Right cardiac atrium (tissue), 5 donors: ENCODE results near the gene ACY1. TPM values are rescaled to one million over a fixed set of nuclear protein-coding genes. Genes with fewer than 3 reads are reported as not detected.
"Not testable (repeated sequence)": the region's sequence is repeated elsewhere in the genome, so short reads cannot be mapped to it uniquely, and the experiment has no call there.

Experiments
- ATAC-seq, 2 donors: fragments of 200-7000 bp; cut with Tn5 transposase; one replicate each; pipeline versions ENCODE4 v1.8.0 to v1.9.1; 2020; ENCODE audit warnings: moderate library complexity in 2 of 2, mild to moderate bottlenecking in 1 of 2
- DNase-seq, 3 donors: peaks; one replicate each; pipeline ENCODE4 v3.0.0-alpha.2; 2020
- H3K27ac ChIP-seq: one replicate; pipeline ENCODE4 v1.5.1; 2013; ENCODE audit warnings: mild to moderate bottlenecking, low read length, control low read depth, moderate library complexity
- H3K27me3 ChIP-seq: one replicate; pipeline ENCODE4 v1.6.1; 2013; ENCODE audit not compliant: control insufficient read depth, insufficient read depth
- H3K4me1 ChIP-seq: one replicate; pipeline ENCODE4 v1.6.1; 2013; ENCODE audit warnings: low read length; ENCODE audit not compliant: control insufficient read depth, insufficient read depth
- H3K4me3 ChIP-seq: one replicate; pipeline ENCODE4 v1.5.1; 2013; ENCODE audit warnings: low read length, control low read depth
- H3K9me3 ChIP-seq: one replicate; pipeline ENCODE4 v1.6.1; 2013; ENCODE audit warnings: low read length; ENCODE audit not compliant: control insufficient read depth
- WGBS: extraction: QIAGEN DNeasy Blood & Tissue Kit; methylation state at CpG from one replicate; pipeline ENCODE4 v1.1.7; 2013; 5-methylcytosine and 5-hydroxymethylcytosine counted together
- intact Hi-C, 4 donors: fragments of 100-400 bp; cut with DNase I; formaldehyde crosslinking; loops; one replicate each; pipeline versions ENCODE4 v1.11.0 to v1.14.0; 2022 to 2023
- polyA plus RNA-seq: library from polyadenylated mRNA; stranded (reverse); fragments of 200-250 nt; gene quantifications from one replicate; pipeline ENCODE4 v1.2.3, GENCODE V29; 2013
- total RNA-seq, 4 donors: library from RNA; stranded (reverse); fragmentation: NEBNext Ultra II Directional; extraction: Animal tissue kit (Norgen Biotek cat#: 25700); gene quantifications; one replicate each; pipeline ENCODE4 v1.2.1, GENCODE V29; 2021
- donor health status: healthy with polysubstance abuse.
- donor health status: DM: no; HTN: yes; CAD: no.
- donor health status: DM: no; HTN: no; CAD: no.
- donor health status: DM: no; HTN: yes; CAD: no; lungs with severe emphysema.
- donor health status: DM: yes; HTN: yes; CAD: no.

Gene ACY1
- total and polyA plus RNA-seq, 5 donors, result 18.4 to 27.2 (median 19.6) TPM

GRCh38 chr3:51988286-51989146, 5.2 kb downstream of the ACY1 start:
- ATAC-seq, result no peak
- H3K9me3 ChIP-seq, result no peaks in the 10 kb centered on the region
- intact Hi-C loops, result no loop called here
- H3K27ac ChIP-seq, result no peak overlapping the region
- H3K4me3 ChIP-seq, result no peak overlapping the region
- H3K27me3 ChIP-seq, result no peaks in the 10 kb centered on the region
- H3K4me1 ChIP-seq, result peaks cover 3% of the 10 kb centered on the region
- DNase-seq, result peak in 1 of 3 donors; percentile 42
- 78% methylated on average over 15 of the region's 15 CpGs for WGBS

GRCh38 chr3:51990501-51990971, 7.2 kb downstream of the ACY1 start:
- H3K9me3 ChIP-seq, ATAC-seq, H3K27ac ChIP-seq, H3K4me3 ChIP-seq, H3K27me3 ChIP-seq, intact Hi-C loops, DNase-seq: not testable (repeated sequence)
- H3K4me1 ChIP-seq, result peaks cover 11% of the 10 kb centered on the region
- WGBS, result 74% methylated on average over 38 of the region's 38 CpGs

DNA sequence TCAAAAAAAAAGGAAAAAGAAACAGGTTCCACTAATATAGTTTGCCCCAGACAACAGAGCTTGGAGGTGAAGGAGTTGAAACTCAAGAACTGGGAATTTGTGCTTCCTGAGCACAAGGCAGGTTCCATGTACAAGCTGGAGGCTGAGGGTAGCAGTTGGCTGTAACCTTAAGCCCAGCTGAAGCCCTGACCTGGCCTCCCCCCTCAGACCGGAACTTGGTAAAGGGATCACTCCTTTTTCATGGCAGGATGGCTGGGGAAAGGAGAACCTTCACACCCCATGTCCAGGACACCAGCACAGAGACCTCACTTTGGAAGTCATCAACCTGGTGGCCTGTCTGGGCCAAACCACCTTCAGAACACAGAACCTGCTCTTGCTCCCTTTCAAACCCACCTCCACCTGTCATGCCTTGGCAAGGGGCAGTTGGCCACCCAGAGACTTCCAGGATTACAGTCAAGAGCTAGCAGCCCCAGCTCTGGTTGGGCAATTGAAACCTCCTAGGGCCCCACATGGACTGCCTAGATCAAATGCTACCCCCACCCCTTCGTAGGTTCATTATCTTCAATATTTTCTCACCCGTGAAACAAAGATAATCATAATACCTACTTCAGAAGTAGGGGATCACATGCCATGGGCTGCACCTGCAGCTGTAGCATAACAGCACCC, 8.8 kb downstream of the ACY1 start:
- intact Hi-C loops, result no loop called here
- 71% methylated on average over 3 of the region's 3 CpGs for WGBS
- Histone ChIP-seq H3K4me3 (no peak overlapping the region), H3K9me3 (no peaks in the 10 kb centered on the region), H3K27me3 (no peaks in the 10 kb centered on the region), H3K27ac (no peak overlapping the region), H3K4me1 (peaks cover 11% of the 10 kb centered on the region)
- no peak for ATAC-seq
- no peak for DNase-seq

- ATAC-seq, H3K27me3 ChIP-seq, DNase-seq, H3K27ac ChIP-seq, H3K9me3 ChIP-seq, H3K4me3 ChIP-seq, intact Hi-C loops: not testable (repeated sequence)
- peaks cover 11% of the 10 kb centered on the region for H3K4me1 ChIP-seq
- 82% methylated on average over 10 of the region's 13 CpGs for WGBS
These were observed 10.3 kb downstream of the ACY1 start for GRCh38 chr3:51993657-51994056.

GRCh38 chr3:51994530-51994929, 11.2 kb downstream of the ACY1 start:
- H3K4me3 ChIP-seq, result no peak overlapping the region
- DNase-seq (peak in 1 of 3 donors; percentile 3), ATAC-seq (peak in 1 of 2 donors; percentile 2)
- WGBS, result 76% methylated on average over 2 of the region's 2 CpGs
- peaks cover 9% of the 10 kb centered on the region for H3K4me1 ChIP-seq
- no peaks in the 10 kb centered on the region for H3K27me3 ChIP-seq
- H3K9me3 ChIP-seq, result no peaks in the 10 kb centered on the region
- intact Hi-C loops, result no loop called here
- no peak overlapping the region for H3K27ac ChIP-seq

DNA sequence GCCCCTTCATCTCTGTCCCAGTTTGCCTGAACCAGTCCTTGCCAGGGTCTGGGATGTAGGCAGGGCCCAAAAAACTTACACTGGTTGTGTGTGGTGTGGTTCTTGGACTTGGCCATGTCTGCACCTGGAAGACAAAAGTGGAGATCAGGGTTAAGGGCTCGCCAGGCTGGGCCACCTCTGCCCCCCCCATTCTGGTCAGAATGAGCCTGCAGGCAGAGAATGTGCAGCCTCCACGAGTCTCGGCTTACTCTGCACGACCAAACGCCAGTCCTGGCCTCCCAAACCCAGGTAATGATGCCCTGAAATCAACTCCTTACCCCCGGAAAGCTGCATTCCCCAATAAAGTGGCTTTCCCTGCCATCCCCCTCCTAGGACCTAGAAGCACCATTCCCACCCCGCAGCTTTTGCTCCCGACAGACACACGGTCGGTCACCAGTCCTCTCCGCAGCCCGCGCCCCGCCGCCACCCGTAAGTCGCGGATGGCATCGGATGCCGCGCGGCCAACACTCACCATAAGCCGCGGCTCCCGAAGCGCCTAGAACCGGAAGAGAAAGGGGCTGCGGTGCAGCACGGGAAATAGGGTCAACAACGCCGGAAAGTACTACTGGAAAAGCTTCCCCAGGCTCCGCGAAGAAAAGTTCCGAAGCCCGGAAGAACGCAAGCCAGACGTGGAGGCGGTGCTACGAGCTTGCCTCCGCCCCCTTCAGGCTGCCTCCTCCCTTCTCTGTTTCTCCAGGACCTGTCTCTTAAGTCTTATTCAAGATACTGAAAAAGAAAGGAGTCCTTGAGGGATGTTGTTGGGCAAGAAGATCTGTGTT, 12.2 kb downstream of the ACY1 start, which contains the start of gene RPL29:
RPL29 (minus strand) TSS at position 550 of the 818 bp plus-strand sequence; CDS start at position 116, 434 bp downstream.
- DNase-seq (peak; percentile 90 to 96 (median 95)), ATAC-seq (peak; percentile 89 to 93)
- intact Hi-C loops, result no loop called here
- Histone ChIP-seq H3K4me3 (peak within 1 kb of the TSS; percentile 52), H3K27ac (peak within 1 kb of the TSS; percentile 51), H3K4me1 (peaks cover 8% of the 10 kb centered on the region), H3K9me3 (no peaks in the 10 kb centered on the region), H3K27me3 (no peaks in the 10 kb centered on the region)
- under 1% methylated on average over 40 of the region's 40 CpGs for WGBS

DNA sequence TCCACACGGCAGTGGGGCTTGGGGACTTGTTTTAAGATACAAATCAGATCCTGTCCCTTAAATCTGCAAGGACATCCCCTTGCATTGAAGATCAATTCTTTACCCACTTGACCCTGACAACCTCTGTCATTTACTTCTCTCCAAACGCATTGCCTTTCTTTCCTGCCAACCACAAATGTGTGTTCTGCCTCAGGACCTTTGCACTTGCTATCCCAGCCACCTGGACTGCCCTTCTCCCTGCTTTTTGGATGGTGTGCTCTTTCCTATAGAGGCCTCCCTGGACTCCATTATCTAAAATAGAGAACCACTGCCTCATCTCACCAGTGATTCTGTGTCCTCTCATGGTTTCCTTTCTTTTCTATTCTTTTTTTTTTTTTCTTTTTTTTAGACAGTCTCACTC, 13.8 kb downstream of the ACY1 start:
- ATAC-seq (no peak), DNase-seq (no peak)
- H3K4me1 ChIP-seq, result peaks cover 8% of the 10 kb centered on the region
- no peaks in the 10 kb centered on the region for H3K27me3 ChIP-seq
- no peak overlapping the region for H3K4me3 ChIP-seq
- no peaks in the 10 kb centered on the region for H3K9me3 ChIP-seq
- 55% methylated on average over 2 of the region's 2 CpGs for WGBS
- intact Hi-C loops, result no loop called here
- no peak overlapping the region for H3K27ac ChIP-seq

- 56% methylated on average over 7 of the region's 7 CpGs for WGBS
- H3K27ac ChIP-seq, result no peak overlapping the region
These were observed 14.7 kb downstream of the ACY1 start for GRCh38 chr3:51997935-51998596.

GRCh38 chr3:51998774-51999173, 15.4 kb downstream of the ACY1 start:
- ATAC-seq (no peak), DNase-seq (no peak)
- no peaks in the 10 kb centered on the region for H3K27me3 ChIP-seq
- no peak overlapping the region for H3K4me3 ChIP-seq
- no peak overlapping the region for H3K27ac ChIP-seq
- intact Hi-C loops, result no loop called here
- peaks cover 8% of the 10 kb centered on the region for H3K4me1 ChIP-seq
- no peaks in the 10 kb centered on the region for H3K9me3 ChIP-seq
- WGBS, result 75% methylated on average over 7 of the region's 7 CpGs

More at GRCh38 chr3:51997935-51998596, 14.7 kb downstream of the ACY1 start:
- no peaks in the 10 kb centered on the region for H3K9me3 ChIP-seq
- intact Hi-C loops, result no loop called here
- peaks cover 8% of the 10 kb centered on the region for H3K4me1 ChIP-seq
- ATAC-seq, result no peak
- DNase-seq, result peak in 1 of 3 donors; percentile 22
- H3K27me3 ChIP-seq, result no peaks in the 10 kb centered on the region
- no peak overlapping the region for H3K4me3 ChIP-seq

GRCh38 chr3:51999846-52000245, 16.5 kb downstream of the ACY1 start:
- intact Hi-C loops, result loop anchor here (5.0 to 10.0 kb wide), 5 partner anchors 52 to 275 kb away; partner anchors contain the start of gene WDR82 (in 1 of the 4)
- ATAC-seq (no peak), DNase-seq (peak in 1 of 3 donors; percentile 24)
- Histone ChIP-seq H3K4me1 (no peaks in the 10 kb centered on the region), H3K9me3 (no peaks in the 10 kb centered on the region), H3K27ac (no peak overlapping the region), H3K27me3 (no peaks in the 10 kb centered on the region), H3K4me3 (no peak overlapping the region)
- WGBS, result 80% methylated on average over 2 of the region's 2 CpGs
